Cortex of kidney (tissue), 1 donor: ENCODE measurements around the gene SPRR2F.

ENCODE experiments used
- DNase-seq: peaks from one replicate; lab custom pipeline; 2025; lab: John Stamatoyannopoulos, UW

The SPRR2F gene

DNA sequence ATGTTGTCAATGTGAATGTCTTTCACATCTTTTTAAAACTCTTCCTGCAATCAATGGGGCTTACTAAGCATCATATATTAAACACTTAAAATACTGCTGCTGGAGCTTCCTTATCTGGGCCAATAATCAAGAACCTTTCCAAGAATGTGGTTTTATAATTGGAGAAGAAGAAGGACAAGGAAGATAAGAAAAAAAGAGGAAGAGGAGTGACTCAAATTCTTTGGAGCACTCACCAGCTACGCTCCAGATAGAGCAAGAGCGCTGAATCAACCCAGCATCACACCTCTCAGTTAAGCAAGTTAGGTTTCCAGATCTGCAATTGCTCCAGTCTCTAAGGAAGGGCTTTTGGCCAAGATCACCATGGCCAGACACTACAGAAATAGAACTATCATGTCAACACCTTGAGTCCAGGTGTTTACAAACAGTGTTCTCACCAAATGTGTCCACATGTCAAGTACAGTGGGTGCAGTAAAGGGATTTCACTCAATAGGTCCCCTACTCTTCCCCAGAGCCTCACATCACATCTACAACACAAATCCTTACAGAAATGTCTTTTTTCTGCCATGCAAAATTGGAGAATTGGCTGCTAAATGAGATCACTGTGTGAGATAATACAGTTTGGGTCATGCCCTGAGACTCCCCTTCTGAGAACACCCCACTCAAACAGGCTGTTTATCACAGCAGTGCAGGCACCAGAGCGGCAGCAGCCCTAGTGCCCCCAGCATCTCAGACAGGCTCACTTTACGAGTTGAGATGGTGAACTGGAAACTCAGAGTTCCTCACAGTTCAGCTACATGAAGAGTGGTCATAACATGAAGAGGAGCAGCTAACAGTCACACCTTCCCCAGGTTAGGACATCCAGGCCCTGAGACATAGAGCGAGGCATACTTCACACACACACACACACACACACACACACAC is 40.2 kb downstream of the SPRR2F start:
- DNase-seq, result no peak

DNA sequence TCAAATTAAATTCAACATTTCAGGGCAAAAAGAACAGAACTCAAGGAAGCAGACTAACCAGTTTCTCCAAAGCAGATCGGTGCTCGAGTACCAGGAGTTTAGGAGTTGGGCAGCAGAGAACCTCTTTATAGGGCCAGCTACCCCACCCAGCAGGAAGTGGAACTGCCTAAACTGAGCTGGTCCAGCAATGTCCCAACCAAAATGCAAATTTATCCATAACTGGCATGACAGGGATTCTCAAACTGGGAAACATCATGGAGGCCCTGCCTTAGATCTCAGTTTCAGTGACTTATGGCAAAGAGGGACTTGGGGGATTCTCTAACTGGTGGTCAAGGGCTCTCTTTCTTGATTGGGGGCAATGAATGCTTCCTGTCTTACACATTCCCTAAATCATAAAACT is 41.8 kb downstream of the SPRR2F start, which contains the start of gene SPRR2B:
Gene SPRR2B, minus strand, starts transcription at position 101 of the 400 bp plus-strand sequence. CDS start 772 bp downstream, outside the sequence.
- no peak for DNase-seq

DNA sequence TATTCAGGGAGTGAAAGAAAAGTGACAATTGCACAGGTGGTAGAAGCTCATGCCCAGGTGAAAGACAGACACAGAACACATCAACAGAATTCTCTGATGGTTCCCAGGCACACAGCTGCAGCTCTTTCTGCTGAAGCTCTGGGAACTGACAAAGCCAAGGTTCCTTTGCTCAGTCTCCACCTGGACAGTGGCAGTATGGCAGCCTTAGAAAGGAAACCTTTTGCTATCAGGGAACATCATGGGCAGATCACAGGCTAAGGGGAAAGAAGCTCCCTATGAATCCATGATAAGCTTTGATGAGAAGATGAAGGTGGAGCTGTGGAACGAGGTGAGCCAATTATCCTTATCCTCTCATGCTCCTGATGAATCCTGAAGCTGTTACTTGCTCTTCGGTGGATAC is 43.1 kb downstream of the SPRR2F start:
- DNase-seq, result no peak
